Hepatic stellate cell (primary cell): ENCODE measurements around the gene RNASE4.

Experiments used
- DNase-seq: peaks from one replicate; pipeline ENCODE4 v3.0.0; 2011; ENCODE audit warnings: low spot score

Gene RNASE4

GRCh38 chr14:20745571-20746358 is 61.4 kb downstream of the RNASE4 start, which contains the start of gene EDDM3A:
Gene EDDM3A, plus strand, starts transcription at chr14:20745887. Its CDS starts 1,694 bp downstream, at chr14:20747581.
- DNase-seq = no peak

GRCh38 chr14:20746566-20746965 is 62.2 kb downstream of the RNASE4 start:
- DNase-seq = no peak

- DNase-seq = no peak
Measured at GRCh38 chr14:20748439-20748838, 64.1 kb downstream of the RNASE4 start.

- no peak for DNase-seq
Measured at GRCh38 chr14:20750194-20750593, 65.8 kb downstream of the RNASE4 start.
